ENCODE results near the gene AFF3. TPM values are rescaled to one million over a fixed set of nuclear protein-coding genes. Genes with fewer than 3 reads are reported as not detected.
A peak's percentile ranks its signal among the peaks of the same experiment; 100 is the strongest.
"Not testable (repeated sequence)": the region's sequence is repeated elsewhere in the genome, so short reads cannot be mapped to it uniquely, and the experiment has no call there.

AFF3 gene
- total and polyA plus RNA-seq, 4 experiments from 2014 or later: 0.63 to 4.6 (median 3.6) TPM

DNA sequence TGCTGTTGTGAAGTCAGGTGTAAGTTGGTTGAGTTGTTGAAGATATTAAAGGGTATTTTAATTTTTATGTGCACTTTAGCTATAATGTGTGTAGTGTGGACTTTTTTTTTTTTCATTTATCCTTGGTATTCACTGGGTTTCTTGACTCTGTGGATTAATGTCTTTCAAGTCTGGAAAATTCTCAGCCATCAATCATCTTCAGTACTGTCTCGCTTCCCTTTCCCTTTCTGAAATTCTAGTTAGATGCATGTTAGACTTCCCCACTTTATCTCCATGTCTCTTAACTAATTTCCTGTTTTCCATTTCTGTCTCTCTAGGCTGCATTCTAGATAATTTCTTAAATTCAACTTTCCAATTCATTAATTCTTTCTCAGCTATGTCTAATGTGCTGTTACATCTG is 404.9 kb downstream of the AFF3 start:
- Histone ChIP-seq H3K4me3 (ENCODE audit: low read length in 2 of 2) (no peak overlapping the region), H3K9me3 (ENCODE audit: control insufficient read depth in 1 of 2, low read length in 2 of 2) (no peaks in the 10 kb centered on the region), H3K36me3 (ENCODE audit: insufficient read depth, low read length) (no peaks in the 10 kb centered on the region), H3K27me3 (ENCODE audit: insufficient read depth, low read length) (no peaks in the 10 kb centered on the region), H3K27ac (ENCODE audit: low read depth, low read length) (no peak overlapping the region), H3K4me1 (ENCODE audit: insufficient read depth, low read length) (no peaks in the 10 kb centered on the region)
- intact Hi-C loops (cut with micrococcal nuclease): no loop called here
- no peak for DNase-seq
- Mint-ChIP-seq H3K27ac (peak overlapping the region in 1 of 7 donors; percentile 50), H3K36me3 (peaks cover 0 to 4% of the 10 kb centered on the region in 2 donors), H3K27me3 (peaks cover 3 to 4% of the 10 kb centered on the region in 2 donors), H3K4me3 (no peak overlapping the region), H3K4me1 (no peaks in the 10 kb centered on the region), H3K9me3 (peaks cover 0 to 3% (median under 1%) of the 10 kb centered on the region in 8 donors)
- ChIA-PET CTCF (ENCODE audit: partially characterized antibody) (no interaction called here), POLR2A (ENCODE audit: partially characterized antibody) (no interaction called here)

DNA sequence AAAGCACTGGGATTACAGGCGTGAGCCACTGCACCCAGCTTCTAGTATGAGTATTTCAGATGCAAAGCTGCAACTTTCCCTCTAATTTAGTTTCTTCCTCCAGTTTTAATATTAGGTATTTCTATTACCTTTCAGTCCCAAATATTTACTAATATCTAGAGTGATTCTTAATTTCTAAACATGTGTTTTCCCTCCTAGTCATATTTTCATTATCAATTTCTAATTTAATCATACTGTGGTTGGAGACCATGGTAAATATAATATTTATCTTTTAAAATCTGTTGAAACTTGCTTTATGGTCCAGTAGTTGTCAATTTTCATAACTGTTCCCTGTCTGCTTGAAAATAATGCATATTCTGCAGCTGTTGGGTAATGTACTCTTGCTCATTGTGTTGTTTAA is 406.6 kb downstream of the AFF3 start:
- no peak overlapping the region for H3K4me3 ChIP-seq (ENCODE audit: low read length in 2 of 2)
- no peaks in the 10 kb centered on the region for H3K4me1 ChIP-seq (ENCODE audit: insufficient read depth, low read length)
- ChIA-PET CTCF (ENCODE audit: partially characterized antibody) (no interaction called here), POLR2A (ENCODE audit: partially characterized antibody) (no interaction called here)
- Mint-ChIP-seq H3K27ac (peak overlapping the region in 1 of 7 donors; percentile 19), H3K9me3 (peaks cover 0 to 2% (median 0%) of the 10 kb centered on the region in 8 donors), H3K4me1 (no peaks in the 10 kb centered on the region), H3K4me3 (no peak overlapping the region), H3K27me3 (peaks cover 2 to 3% of the 10 kb centered on the region in 2 donors), H3K36me3 (no peaks in the 10 kb centered on the region)
- no peaks in the 10 kb centered on the region for H3K27me3 ChIP-seq (ENCODE audit: insufficient read depth, low read length)
- DNase-seq: no peak
- intact Hi-C loops (cut with micrococcal nuclease): no loop called here
- H3K27ac ChIP-seq (ENCODE audit: low read depth, low read length): no peak overlapping the region
- H3K9me3 ChIP-seq (ENCODE audit: control insufficient read depth in 1 of 2, low read length in 2 of 2): no peaks in the 10 kb centered on the region
- no peaks in the 10 kb centered on the region for H3K36me3 ChIP-seq (ENCODE audit: insufficient read depth, low read length)

DNA sequence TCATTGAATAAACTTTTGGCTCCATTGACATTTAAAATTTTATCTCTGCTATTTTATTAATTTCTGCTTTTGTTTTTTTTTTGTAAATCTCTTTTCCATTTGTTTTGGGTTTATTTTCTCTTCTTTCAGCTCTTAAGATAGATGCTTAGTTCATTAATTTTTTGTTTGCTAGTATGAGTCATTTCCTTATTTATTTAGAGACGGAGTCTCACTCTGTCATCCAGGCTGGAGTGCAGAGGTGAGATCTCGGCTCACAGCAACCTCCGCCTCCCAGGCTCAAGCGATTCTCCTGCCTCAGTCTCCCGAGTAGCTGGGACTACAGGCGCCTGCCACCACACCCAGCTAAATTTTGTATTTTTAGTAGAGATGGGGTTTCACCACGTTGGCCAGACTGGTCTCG is 407.1 kb downstream of the AFF3 start:
- DNase-seq; H3K4me3 Mint-ChIP-seq; H3K36me3 ChIP-seq (ENCODE audit: insufficient read depth, low read length); CTCF ChIA-PET (ENCODE audit: partially characterized antibody); H3K4me1 Mint-ChIP-seq; H3K27ac Mint-ChIP-seq; intact Hi-C loops (cut with micrococcal nuclease); H3K4me3 ChIP-seq (ENCODE audit: low read length in 2 of 2); H3K27ac ChIP-seq (ENCODE audit: low read depth, low read length); H3K27me3 ChIP-seq (ENCODE audit: insufficient read depth, low read length); H3K27me3 Mint-ChIP-seq; H3K9me3 Mint-ChIP-seq; POLR2A ChIA-PET (ENCODE audit: partially characterized antibody); H3K36me3 Mint-ChIP-seq; H3K4me1 ChIP-seq (ENCODE audit: insufficient read depth, low read length); H3K9me3 ChIP-seq (ENCODE audit: control insufficient read depth in 1 of 2, low read length in 2 of 2): not testable (repeated sequence)

DNA sequence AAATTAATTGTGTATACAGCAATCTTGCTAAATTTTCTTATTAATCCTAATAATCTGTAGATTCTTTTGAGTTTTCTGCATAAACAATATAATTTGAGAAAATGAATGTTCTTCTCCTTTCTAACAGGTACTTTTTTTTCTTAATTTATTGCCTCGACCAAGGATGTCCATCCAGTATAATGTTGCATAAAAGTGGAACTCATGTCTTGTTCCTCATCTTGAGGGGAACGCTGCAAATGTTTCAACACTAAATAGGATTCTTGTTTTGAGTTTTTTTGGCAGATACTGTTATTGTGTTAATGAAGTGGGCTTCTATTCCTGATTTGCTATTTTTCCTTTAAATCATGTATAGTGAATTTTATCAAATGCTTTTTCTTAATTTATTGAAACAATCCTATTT is 408.2 kb downstream of the AFF3 start:
- no peaks in the 10 kb centered on the region for H3K4me1 ChIP-seq (ENCODE audit: insufficient read depth, low read length)
- Mint-ChIP-seq H3K27me3 (peaks cover 3 to 5% of the 10 kb centered on the region in 2 donors), H3K27ac (no peak overlapping the region), H3K9me3 (peaks cover 0 to 2% (median 0%) of the 10 kb centered on the region in 8 donors), H3K4me3 (no peak overlapping the region), H3K36me3 (no peaks in the 10 kb centered on the region), H3K4me1 (no peaks in the 10 kb centered on the region)
- no peaks in the 10 kb centered on the region for H3K36me3 ChIP-seq (ENCODE audit: insufficient read depth, low read length)
- POLR2A ChIA-PET (ENCODE audit: partially characterized antibody): no interaction called here
- H3K27ac ChIP-seq (ENCODE audit: low read depth, low read length): no peak overlapping the region
- DNase-seq: no peak
- no peaks in the 10 kb centered on the region for H3K9me3 ChIP-seq (ENCODE audit: control insufficient read depth in 1 of 2, low read length in 2 of 2)
- no peak overlapping the region for H3K4me3 ChIP-seq (ENCODE audit: low read length in 2 of 2)
- CTCF ChIA-PET (ENCODE audit: partially characterized antibody): no interaction called here
- intact Hi-C loops (cut with micrococcal nuclease): no loop called here
- no peaks in the 10 kb centered on the region for H3K27me3 ChIP-seq (ENCODE audit: insufficient read depth, low read length)

DNA sequence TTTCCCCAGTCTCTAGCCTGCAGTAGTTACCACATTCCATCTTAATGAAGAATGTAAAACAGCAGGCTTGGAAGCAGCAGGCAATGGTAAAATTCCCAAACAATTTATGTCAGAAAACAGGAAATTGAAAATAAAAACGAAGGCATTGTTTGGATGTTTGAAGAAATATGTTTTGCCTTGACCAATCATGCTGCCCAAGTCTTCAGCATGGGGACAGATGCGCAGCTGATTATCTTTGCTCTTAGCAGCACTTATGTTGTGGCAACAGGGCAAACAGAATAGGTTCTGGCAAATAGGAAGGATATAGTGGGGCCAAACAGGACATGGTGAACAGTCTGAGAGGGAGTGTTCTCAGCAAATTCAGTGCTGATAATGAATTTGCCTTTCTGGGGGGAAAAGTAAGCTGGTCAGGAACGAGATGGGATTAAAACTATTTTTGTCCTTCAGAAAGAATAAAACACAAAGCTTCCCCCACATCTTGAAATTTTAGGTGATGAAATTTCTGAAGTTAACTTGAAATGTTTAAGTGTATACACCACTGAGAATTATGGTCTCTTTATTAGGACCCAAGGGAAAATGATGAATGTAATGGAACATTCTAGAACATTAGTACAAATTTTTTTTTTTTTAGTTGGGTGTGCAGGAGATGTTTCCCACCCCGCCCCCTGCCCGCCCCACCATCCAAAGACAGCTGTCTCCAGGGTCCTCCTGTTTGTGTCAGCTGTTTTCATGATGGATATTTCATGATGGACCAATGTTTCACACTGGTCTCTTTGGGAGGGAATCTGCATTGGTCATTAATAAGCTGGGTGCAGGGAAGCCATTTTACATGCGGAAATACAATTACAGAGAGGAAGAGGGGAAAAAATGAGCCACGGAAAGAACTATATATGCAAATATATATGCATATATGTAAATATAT is 413.0 kb downstream of the AFF3 start:
- Histone ChIP-seq H3K4me3 (ENCODE audit: low read length in 2 of 2) (no peak overlapping the region), H3K27ac (ENCODE audit: low read depth, low read length) (no peak overlapping the region), H3K36me3 (ENCODE audit: insufficient read depth, low read length) (no peaks in the 10 kb centered on the region), H3K4me1 (ENCODE audit: insufficient read depth, low read length) (no peaks in the 10 kb centered on the region), H3K27me3 (ENCODE audit: insufficient read depth, low read length) (no peaks in the 10 kb centered on the region), H3K9me3 (ENCODE audit: control insufficient read depth in 1 of 2, low read length in 2 of 2) (no peaks in the 10 kb centered on the region)
- H3K4me1 Mint-ChIP-seq: no peaks in the 10 kb centered on the region
- POLR2A ChIA-PET (ENCODE audit: partially characterized antibody): no interaction called here
- no peak overlapping the region for H3K4me3 Mint-ChIP-seq
- CTCF ChIA-PET (ENCODE audit: partially characterized antibody): no interaction called here
- H3K9me3 Mint-ChIP-seq: no peaks in the 10 kb centered on the region
- intact Hi-C loops (cut with micrococcal nuclease): no loop called here
- DNase-seq: no peak
- H3K27ac Mint-ChIP-seq: no peak overlapping the region
- H3K36me3 Mint-ChIP-seq: no peaks in the 10 kb centered on the region
- peaks cover 0 to 3% of the 10 kb centered on the region in 2 donors for H3K27me3 Mint-ChIP-seq

DNA sequence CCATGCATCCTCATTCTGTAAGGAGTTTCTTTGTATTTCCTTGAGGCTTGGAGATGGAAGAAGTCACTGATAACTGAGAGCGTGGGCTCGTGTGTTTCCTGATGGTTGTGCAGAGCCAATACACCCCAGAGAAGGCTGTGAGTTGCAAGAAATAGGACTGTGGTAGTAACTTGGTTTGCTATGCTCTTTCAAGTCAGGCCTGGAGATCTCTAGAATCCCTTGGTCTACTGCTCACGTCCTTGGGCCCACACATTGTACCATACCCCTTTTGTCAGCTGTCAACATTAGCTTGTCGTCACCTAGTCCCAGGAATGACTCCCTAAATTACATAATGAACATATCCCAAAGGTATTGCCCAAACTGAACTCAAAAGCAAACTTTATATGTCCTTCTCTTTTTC is 414.2 kb downstream of the AFF3 start:
- no peak overlapping the region for H3K27ac ChIP-seq (ENCODE audit: low read depth, low read length)
- no peak for DNase-seq
- no peak overlapping the region for H3K4me3 ChIP-seq (ENCODE audit: low read length in 2 of 2)
- Mint-ChIP-seq H3K4me3 (no peak overlapping the region), H3K36me3 (peaks cover 0 to under 1% of the 10 kb centered on the region in 2 donors), H3K27me3 (peaks cover 0 to 3% of the 10 kb centered on the region in 2 donors), H3K9me3 (peaks cover 0 to 7% (median 3%) of the 10 kb centered on the region in 8 donors), H3K27ac (no peak overlapping the region), H3K4me1 (no peaks in the 10 kb centered on the region)
- H3K9me3 ChIP-seq (ENCODE audit: control insufficient read depth in 1 of 2, low read length in 2 of 2): no peaks in the 10 kb centered on the region
- H3K4me1 ChIP-seq (ENCODE audit: insufficient read depth, low read length): no peaks in the 10 kb centered on the region
- no peaks in the 10 kb centered on the region for H3K27me3 ChIP-seq (ENCODE audit: insufficient read depth, low read length)
- no peaks in the 10 kb centered on the region for H3K36me3 ChIP-seq (ENCODE audit: insufficient read depth, low read length)
- ChIA-PET POLR2A (ENCODE audit: partially characterized antibody) (no interaction called here), CTCF (ENCODE audit: partially characterized antibody) (no interaction called here)
- intact Hi-C loops (cut with micrococcal nuclease): no loop called here

DNA sequence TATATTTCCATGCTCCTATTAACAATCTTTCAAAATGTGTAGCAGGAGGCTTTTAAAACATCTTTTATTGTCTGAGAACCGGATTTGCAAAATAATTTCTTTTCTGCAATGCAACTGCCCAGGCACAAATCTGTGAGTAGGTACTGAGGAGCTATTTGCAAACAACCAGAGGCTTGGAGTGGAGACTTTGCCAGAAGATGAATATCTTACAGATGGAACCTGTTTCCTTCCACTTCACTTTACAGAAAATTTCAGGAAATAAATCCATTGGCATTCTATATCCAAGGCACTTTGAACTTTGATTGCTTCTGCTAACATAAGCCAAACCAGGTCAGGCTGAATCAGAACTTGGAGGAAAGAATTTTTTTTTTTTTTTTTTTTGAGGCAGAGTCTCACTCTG is 415.2 kb downstream of the AFF3 start:
- no peaks in the 10 kb centered on the region for H3K9me3 ChIP-seq (ENCODE audit: control insufficient read depth in 1 of 2, low read length in 2 of 2)
- H3K27me3 ChIP-seq (ENCODE audit: insufficient read depth, low read length): no peaks in the 10 kb centered on the region
- Mint-ChIP-seq H3K27me3 (peaks cover 0 to 3% of the 10 kb centered on the region in 2 donors), H3K27ac (no peak overlapping the region), H3K36me3 (peaks cover 0 to 7% of the 10 kb centered on the region in 2 donors), H3K4me1 (no peaks in the 10 kb centered on the region), H3K4me3 (no peak overlapping the region), H3K9me3 (peaks cover 3 to 17% (median 10%) of the 10 kb centered on the region in 8 donors)
- H3K4me1 ChIP-seq (ENCODE audit: insufficient read depth, low read length): no peaks in the 10 kb centered on the region
- intact Hi-C loops (cut with micrococcal nuclease): no loop called here
- DNase-seq: no peak
- ChIA-PET POLR2A (ENCODE audit: partially characterized antibody) (no interaction called here), CTCF (ENCODE audit: partially characterized antibody) (no interaction called here)
- no peak overlapping the region for H3K4me3 ChIP-seq (ENCODE audit: low read length in 2 of 2)
- H3K36me3 ChIP-seq (ENCODE audit: insufficient read depth, low read length): no peaks in the 10 kb centered on the region
- no peak overlapping the region for H3K27ac ChIP-seq (ENCODE audit: low read depth, low read length)

All from CD4-positive, alpha-beta memory T cell (primary cell).